NCI-H1436 (cell line): ENCODE measurements around the gene ISY1.

Experiments used
- DNase-seq: peaks from one replicate; lab custom pipeline; 2025; lab: John Stamatoyannopoulos, UW

The ISY1 gene

GRCh38 chr3:129087138-129087702 lies 73.6 kb downstream of the ISY1 start:
- DNase-seq: no peak

DNA sequence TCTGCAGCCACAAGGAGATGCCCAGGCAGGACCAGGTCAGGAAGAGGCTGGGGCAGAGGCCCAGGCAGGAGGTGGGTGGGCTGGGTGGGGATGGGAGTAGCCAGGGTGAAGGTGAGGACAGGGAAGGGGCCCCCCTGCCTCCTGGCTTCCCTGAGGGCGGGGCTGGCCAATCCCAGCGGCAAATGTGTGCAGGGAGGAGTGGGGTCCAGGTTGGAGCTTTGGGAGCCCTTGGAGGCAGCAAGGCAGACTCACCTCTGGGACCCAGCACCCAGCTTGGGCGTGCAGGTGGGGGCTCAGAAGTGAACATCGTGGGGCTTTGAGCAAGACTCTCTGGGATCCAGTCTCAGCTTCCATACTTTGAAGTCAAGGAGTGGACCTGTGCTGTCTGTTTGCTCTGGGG lies 75.0 kb downstream of the ISY1 start:
- DNase-seq: no peak

- no peak for DNase-seq
Measured at GRCh38 chr3:129085165-129085715, 75.6 kb downstream of the ISY1 start.

DNA sequence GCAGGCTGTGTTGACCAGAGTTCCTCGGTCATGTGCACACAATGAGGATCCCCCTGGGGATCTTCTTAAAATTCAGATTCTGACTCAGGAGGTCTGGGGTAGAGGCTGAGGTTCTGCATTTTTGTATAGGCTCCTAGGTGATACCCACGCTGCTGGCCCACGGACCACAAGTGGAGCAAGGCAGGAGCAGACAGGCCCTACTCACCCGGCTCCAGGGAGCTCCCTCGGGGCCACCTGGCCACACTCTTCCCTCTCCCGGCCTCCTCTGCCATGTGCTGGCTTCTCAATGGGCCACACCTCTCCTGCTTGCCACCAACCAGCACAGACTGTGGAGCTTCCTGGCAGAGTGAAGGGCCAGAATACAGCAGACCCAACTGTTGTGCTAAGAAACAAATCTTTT lies 76.4 kb downstream of the ISY1 start:
- no peak for DNase-seq

- no peak for DNase-seq
Measured at GRCh38 chr3:129082026-129082425, 78.8 kb downstream of the ISY1 start.

DNA sequence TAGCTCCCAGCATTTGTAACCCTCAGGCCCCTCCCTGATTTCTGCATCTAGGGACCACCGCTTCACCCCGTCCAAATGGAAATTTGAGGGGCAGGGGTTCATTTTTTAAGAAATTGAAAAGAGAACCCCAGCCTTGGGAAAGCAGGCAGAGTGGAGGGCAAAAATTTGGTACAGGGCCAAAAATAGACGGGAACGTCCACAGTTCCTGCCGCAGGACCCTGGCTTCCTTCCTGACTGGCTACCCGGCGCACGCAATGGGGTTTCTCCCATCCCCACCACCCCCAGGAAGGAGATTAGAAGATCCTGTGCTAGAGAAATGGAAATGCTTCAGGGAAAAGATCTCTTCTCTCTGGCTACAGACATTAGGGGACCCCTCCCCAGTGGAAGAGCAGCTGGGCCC lies 79.4 kb downstream of the ISY1 start:
- no peak for DNase-seq

GRCh38 chr3:129078510-129078909 lies 82.4 kb downstream of the ISY1 start:
- no peak for DNase-seq
